ENCODE results near the gene ATE1.

DNA sequence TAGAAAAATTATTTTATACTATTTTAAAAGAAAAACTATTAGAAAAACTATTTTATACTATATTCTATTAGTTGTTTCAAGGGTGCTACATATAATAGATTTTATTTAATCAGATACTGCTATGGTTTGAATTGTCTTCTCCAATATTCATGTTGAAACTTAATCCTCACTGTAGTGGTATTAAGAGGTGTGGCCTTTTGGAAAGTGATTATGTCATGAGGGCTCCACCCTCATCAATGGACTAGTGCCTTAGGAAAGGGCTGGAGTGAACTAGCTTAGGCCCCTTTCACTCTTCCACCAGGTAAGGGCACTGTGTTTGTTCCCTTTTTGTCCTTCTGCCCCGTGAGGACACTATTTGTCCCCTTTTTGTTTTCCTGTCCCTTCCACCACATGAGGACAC lies 111.6 kb downstream of the ATE1 start:
- TF ChIP-seq, protein P1, sequence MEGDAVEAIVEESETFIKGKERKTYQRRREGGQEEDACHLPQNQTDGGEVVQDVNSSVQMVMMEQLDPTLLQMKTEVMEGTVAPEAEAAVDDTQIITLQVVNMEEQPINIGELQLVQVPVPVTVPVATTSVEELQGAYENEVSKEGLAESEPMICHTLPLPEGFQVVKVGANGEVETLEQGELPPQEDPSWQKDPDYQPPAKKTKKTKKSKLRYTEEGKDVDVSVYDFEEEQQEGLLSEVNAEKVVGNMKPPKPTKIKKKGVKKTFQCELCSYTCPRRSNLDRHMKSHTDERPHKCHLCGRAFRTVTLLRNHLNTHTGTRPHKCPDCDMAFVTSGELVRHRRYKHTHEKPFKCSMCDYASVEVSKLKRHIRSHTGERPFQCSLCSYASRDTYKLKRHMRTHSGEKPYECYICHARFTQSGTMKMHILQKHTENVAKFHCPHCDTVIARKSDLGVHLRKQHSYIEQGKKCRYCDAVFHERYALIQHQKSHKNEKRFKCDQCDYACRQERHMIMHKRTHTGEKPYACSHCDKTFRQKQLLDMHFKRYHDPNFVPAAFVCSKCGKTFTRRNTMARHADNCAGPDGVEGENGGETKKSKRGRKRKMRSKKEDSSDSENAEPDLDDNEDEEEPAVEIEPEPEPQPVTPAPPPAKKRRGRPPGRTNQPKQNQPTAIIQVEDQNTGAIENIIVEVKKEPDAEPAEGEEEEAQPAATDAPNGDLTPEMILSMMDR (conservative IDR thresholded peaks at IDR 0.05), result no peak
- no peak for TF ChIP-seq ZFX (IDR thresholded peaks at IDR 0.05)
